ENCODE results near the gene EMX2.

EMX2 gene

DNA sequence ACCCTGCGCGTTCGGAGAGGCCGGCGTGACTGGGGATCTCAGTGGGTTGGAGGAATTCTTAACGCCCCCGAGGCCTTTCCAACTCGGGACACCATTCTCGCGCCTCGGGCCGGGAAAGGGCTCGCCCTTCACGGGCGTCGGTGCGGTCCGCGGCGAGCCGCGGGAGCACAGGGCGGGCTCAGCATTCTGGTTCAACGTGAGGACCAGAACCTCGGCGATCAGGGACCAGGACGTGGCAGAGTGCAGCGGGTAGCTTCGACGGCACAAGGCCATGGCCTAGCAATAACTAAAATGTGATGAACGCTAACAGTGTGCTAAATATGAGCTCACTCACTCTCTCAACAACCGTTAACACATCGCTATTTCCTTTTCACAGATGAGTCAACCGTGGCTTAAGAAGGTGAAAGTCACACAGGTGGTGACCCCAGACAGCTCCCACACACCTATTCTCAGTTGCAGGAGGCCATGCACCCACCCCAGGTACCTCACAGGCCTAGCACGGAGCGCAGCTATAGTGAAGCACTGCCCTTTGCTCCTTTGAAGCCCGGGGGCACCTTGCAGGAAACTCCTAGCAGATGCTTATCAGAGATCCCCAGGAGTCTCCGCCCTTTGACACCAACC, 4.5 kb upstream of the EMX2 start:
- ChIA-PET CTCF (interaction anchor here (0.5 to 4.8 kb wide), 25 partner anchors 11 to 794 kb away, joined by 3 to 28 read pairs (median 4); no protein-coding TSS in a partner anchor), POLR2A (interaction anchor here (0.8 kb wide), 1 partner anchor 17 kb away, joined by 3 read pairs; no protein-coding TSS in a partner anchor)
- H3K36me3 ChIP-seq (ENCODE audit: control insufficient read depth in 2 of 2, insufficient read depth in 1 of 2, low read length in 2 of 2): no peaks in the 10 kb centered on the region
- no peaks in the 10 kb centered on the region for H3K9me3 ChIP-seq (ENCODE audit: control insufficient read depth, insufficient read depth, low read depth, low read length)
- no peak for TF ChIP-seq KLF7 (tag by site-specific recombination; IDR thresholded peaks at IDR 0.05; ENCODE audit: borderline replicate concordance)
- 0 out of 2 replicates have a peak, but pooled peaks have one; percentile 30 for TF ChIP-seq ZBTB8A (tag by site-specific recombination; IDR thresholded peaks at IDR 0.05)
- peaks cover 5% of the 10 kb centered on the region for H3K4me1 ChIP-seq (ENCODE audit: control insufficient read depth, insufficient read depth, low read length)
- H3K4me3 ChIP-seq (ENCODE audit: low read depth, low read length): no peak overlapping the region
- H3K27ac ChIP-seq (ENCODE audit: extremely low read depth, low read depth, low read length): no peak overlapping the region

DNA sequence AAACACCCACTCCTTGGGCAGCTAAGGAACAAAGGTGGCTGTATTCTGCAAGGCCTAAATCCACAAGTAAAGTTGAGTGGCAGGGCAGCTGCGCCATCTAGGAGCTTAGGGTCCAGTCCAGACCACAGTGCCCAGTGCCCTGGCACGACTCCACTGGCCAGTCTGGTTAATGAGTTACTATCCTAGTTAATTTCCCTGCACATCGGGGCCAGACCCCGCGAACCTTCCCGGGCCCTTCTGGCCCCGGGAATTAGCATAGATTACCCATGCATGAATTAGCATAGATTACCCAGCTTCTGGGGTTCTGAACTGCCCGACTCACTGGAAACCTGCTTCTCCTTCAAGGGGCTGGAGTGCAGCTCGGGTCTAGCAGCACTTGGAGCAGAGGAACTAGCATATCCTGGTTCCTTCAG, 3.2 kb upstream of the EMX2 start:
- peak; percentile 50; the same call in 1 of the 2 replicates for TF ChIP-seq ZBTB20 (tag by site-specific recombination; IDR thresholded peaks at IDR 0.05)
- no peak for TF ChIP-seq ZNF274 (IDR thresholded peaks at IDR 0.05; ENCODE audit: low read length)
- TF ChIP-seq ZNF274 (tag by site-specific recombination; IDR thresholded peaks at IDR 0.05; ENCODE audit: borderline replicate concordance): no peak
- TF ChIP-seq, protein P1, sequence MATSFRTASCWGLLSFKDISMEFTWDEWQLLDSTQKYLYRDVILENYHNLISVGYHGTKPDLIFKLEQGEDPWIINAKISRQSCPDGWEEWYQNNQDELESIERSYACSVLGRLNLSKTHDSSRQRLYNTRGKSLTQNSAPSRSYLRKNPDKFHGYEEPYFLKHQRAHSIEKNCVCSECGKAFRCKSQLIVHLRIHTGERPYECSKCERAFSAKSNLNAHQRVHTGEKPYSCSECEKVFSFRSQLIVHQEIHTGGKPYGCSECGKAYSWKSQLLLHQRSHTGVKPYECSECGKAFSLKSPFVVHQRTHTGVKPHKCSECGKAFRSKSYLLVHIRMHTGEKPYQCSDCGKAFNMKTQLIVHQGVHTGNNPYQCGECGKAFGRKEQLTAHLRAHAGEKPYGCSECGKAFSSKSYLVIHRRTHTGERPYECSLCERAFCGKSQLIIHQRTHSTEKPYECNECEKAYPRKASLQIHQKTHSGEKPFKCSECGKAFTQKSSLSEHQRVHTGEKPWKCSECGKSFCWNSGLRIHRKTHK (tag by site-specific recombination; IDR thresholded peaks at IDR 0.05): no peak
- TF ChIP-seq, protein P2, sequence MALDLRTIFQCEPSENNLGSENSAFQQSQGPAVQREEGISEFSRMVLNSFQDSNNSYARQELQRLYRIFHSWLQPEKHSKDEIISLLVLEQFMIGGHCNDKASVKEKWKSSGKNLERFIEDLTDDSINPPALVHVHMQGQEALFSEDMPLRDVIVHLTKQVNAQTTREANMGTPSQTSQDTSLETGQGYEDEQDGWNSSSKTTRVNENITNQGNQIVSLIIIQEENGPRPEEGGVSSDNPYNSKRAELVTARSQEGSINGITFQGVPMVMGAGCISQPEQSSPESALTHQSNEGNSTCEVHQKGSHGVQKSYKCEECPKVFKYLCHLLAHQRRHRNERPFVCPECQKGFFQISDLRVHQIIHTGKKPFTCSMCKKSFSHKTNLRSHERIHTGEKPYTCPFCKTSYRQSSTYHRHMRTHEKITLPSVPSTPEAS (tag by site-specific recombination; IDR thresholded peaks at IDR 0.05): no peak
- Histone ChIP-seq H3K9me3 (ENCODE audit: control insufficient read depth, insufficient read depth, low read depth, low read length) (no peaks in the 10 kb centered on the region), H3K36me3 (ENCODE audit: control insufficient read depth in 2 of 2, insufficient read depth in 1 of 2, low read length in 2 of 2) (no peaks in the 10 kb centered on the region), H3K27ac (ENCODE audit: extremely low read depth, low read depth, low read length) (no peak overlapping the region), H3K4me1 (ENCODE audit: control insufficient read depth, insufficient read depth, low read length) (peaks cover 5% of the 10 kb centered on the region), H3K4me3 (ENCODE audit: low read depth, low read length) (no peak overlapping the region)
- ChIA-PET POLR2A (no interaction called here), CTCF (interaction anchor here (0.6 to 4.8 kb wide), 11 partner anchors 12 to 705 kb away, joined by 3 to 28 read pairs (median 4); no protein-coding TSS in a partner anchor)

DNA sequence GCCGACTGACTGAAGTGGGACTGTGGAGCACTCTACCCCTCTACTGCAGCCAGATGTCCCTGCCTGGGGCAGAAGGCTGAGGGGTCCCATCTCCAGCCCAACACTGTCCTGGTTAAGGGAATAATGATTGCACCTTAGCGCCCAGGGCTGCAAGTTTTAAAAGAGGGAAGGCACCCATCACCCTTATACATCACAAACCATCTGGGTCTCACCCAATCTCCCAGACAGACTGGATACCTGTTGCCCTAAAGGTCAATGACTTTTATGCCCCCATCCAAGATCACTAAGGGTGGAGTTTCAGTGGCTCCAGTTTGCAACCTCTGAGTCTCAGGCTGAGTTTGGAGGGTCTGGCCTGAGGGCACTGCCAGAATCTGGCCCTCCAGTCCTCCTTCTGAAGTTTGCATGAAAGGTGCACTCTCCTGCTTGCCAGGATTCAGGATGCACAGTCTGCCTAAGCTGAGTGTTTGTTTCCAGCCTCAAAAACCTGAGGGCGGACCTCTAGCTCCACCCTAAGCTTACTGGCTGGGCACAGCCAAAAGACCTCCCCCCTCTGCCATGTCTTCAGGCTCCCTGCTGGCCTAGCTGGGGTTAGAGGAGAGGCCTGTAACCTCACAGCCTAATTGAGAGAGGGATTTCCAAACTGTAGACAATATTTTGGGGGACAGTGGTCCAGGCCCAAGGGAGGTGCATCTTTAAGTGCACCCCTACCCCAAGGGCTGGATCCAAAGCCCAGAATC, 2.5 kb upstream of the EMX2 start:
- TF ChIP-seq GLI4 (tag by site-specific recombination; IDR thresholded peaks at IDR 0.05) (no peak), SP2 (tag by site-specific recombination; IDR thresholded peaks at IDR 0.05) (peak; percentile 39), SCRT2 (tag by site-specific recombination; IDR thresholded peaks at IDR 0.05) (peak; percentile 88), ZNF341 (tag by site-specific recombination; IDR thresholded peaks at IDR 0.05; ENCODE audit: low read depth) (peak; percentile 95), ZBTB8A (tag by site-specific recombination; IDR thresholded peaks at IDR 0.05) (0 out of 2 replicates have a peak, but pooled peaks have one; percentile 28), ZNF19 (tag by site-specific recombination; IDR thresholded peaks at IDR 0.05; ENCODE audit: low read depth) (no peak), ZNF707 (tag by site-specific recombination; IDR thresholded peaks at IDR 0.05) (no peak), ZNF133 (tag by site-specific recombination; IDR thresholded peaks at IDR 0.05) (no peak)
- ChIA-PET CTCF (interaction anchor here (0.6 to 4.8 kb wide), 7 partner anchors 44 to 913 kb away, joined by 3 to 28 read pairs (median 6); no protein-coding TSS in a partner anchor), POLR2A (no interaction called here)
- no peak overlapping the region for H3K27ac ChIP-seq (ENCODE audit: extremely low read depth, low read depth, low read length)
- H3K4me1 ChIP-seq (ENCODE audit: control insufficient read depth, insufficient read depth, low read length): peaks cover 10% of the 10 kb centered on the region
- no peak overlapping the region for H3K4me3 ChIP-seq (ENCODE audit: low read depth, low read length)
- no peaks in the 10 kb centered on the region for H3K36me3 ChIP-seq (ENCODE audit: control insufficient read depth in 2 of 2, insufficient read depth in 1 of 2, low read length in 2 of 2)
- H3K9me3 ChIP-seq (ENCODE audit: control insufficient read depth, insufficient read depth, low read depth, low read length): no peaks in the 10 kb centered on the region

Measured in HEK293 (cell line).